Measurements from ENCODE around the gene ADCK2.
"Not testable (repeated sequence)": the region's sequence is repeated elsewhere in the genome, so short reads cannot be mapped to it uniquely, and the experiment has no call there.

Gene ADCK2

GRCh38 chr7:140672382-140673062 lies at the start of gene ADCK2:
ADCK2 (plus strand) TSS chr7:140672945; CDS start chr7:140673331, 386 bp downstream.
- Histone ChIP-seq H3K27ac (ENCODE audit: low read depth, low read length) (peak within 1 kb of the TSS; percentile 69), H3K9ac (ENCODE audit: low read length) (peak within 1 kb of the TSS; percentile 61), H3K4me1 (ENCODE audit: control insufficient read depth, insufficient read depth, low read length) (peaks cover 10% of the 10 kb centered on the region), H3K27me3 (ENCODE audit: control insufficient read depth, insufficient read depth, low read length) (no peaks in the 10 kb centered on the region), H3K36me3 (ENCODE audit: control insufficient read depth, insufficient read depth, low read length) (no peaks in the 10 kb centered on the region), H3K4me3 (ENCODE audit: low read length) (peak within 1 kb of the TSS; percentile 79)

GRCh38 chr7:140623980-140624379 lies 48.8 kb upstream of the ADCK2 start:
- H3K4me1 ChIP-seq (ENCODE audit: control insufficient read depth, insufficient read depth, low read length) = peaks cover 18% of the 10 kb centered on the region
- H3K9ac ChIP-seq (ENCODE audit: low read length) = no peak overlapping the region
- no peak overlapping the region for H3K4me3 ChIP-seq (ENCODE audit: low read length)
- no peaks in the 10 kb centered on the region for H3K36me3 ChIP-seq (ENCODE audit: control insufficient read depth, insufficient read depth, low read length)
- no peaks in the 10 kb centered on the region for H3K27me3 ChIP-seq (ENCODE audit: control insufficient read depth, insufficient read depth, low read length)
- peak overlapping the region; percentile 55 for H3K27ac ChIP-seq (ENCODE audit: low read depth, low read length)

GRCh38 chr7:140624392-140625191 lies 48.2 kb upstream of the ADCK2 start:
- H3K36me3 ChIP-seq (ENCODE audit: control insufficient read depth, insufficient read depth, low read length) = no peaks in the 10 kb centered on the region
- H3K9ac ChIP-seq (ENCODE audit: low read length) = no peak overlapping the region
- no peak overlapping the region for H3K4me3 ChIP-seq (ENCODE audit: low read length)
- peaks cover 18% of the 10 kb centered on the region for H3K4me1 ChIP-seq (ENCODE audit: control insufficient read depth, insufficient read depth, low read length)
- H3K27me3 ChIP-seq (ENCODE audit: control insufficient read depth, insufficient read depth, low read length) = no peaks in the 10 kb centered on the region
- peak overlapping the region; percentile 55 for H3K27ac ChIP-seq (ENCODE audit: low read depth, low read length)

- H3K36me3 ChIP-seq (ENCODE audit: control insufficient read depth, insufficient read depth, low read length); H3K27ac ChIP-seq (ENCODE audit: low read depth, low read length); H3K27me3 ChIP-seq (ENCODE audit: control insufficient read depth, insufficient read depth, low read length); H3K4me3 ChIP-seq (ENCODE audit: low read length); H3K9ac ChIP-seq (ENCODE audit: low read length): not testable (repeated sequence)
- peaks cover 18% of the 10 kb centered on the region for H3K4me1 ChIP-seq (ENCODE audit: control insufficient read depth, insufficient read depth, low read length)
Observed at GRCh38 chr7:140625192-140625558, 47.6 kb upstream of the ADCK2 start.

- peaks cover 18% of the 10 kb centered on the region for H3K4me1 ChIP-seq (ENCODE audit: control insufficient read depth, insufficient read depth, low read length)
- no peak overlapping the region for H3K9ac ChIP-seq (ENCODE audit: low read length)
- no peaks in the 10 kb centered on the region for H3K36me3 ChIP-seq (ENCODE audit: control insufficient read depth, insufficient read depth, low read length)
- H3K4me3 ChIP-seq (ENCODE audit: low read length) = no peak overlapping the region
- H3K27me3 ChIP-seq (ENCODE audit: control insufficient read depth, insufficient read depth, low read length) = no peaks in the 10 kb centered on the region
- peak overlapping the region; percentile 72 for H3K27ac ChIP-seq (ENCODE audit: low read depth, low read length)
Observed at GRCh38 chr7:140625908-140626868, 46.6 kb upstream of the ADCK2 start.

GRCh38 chr7:140631021-140631420 lies 41.7 kb upstream of the ADCK2 start:
- Histone ChIP-seq H3K36me3 (ENCODE audit: control insufficient read depth, insufficient read depth, low read length) (no peaks in the 10 kb centered on the region), H3K9ac (ENCODE audit: low read length) (no peak overlapping the region), H3K4me1 (ENCODE audit: control insufficient read depth, insufficient read depth, low read length) (peaks cover 9% of the 10 kb centered on the region), H3K27ac (ENCODE audit: low read depth, low read length) (no peak overlapping the region), H3K4me3 (ENCODE audit: low read length) (no peak overlapping the region), H3K27me3 (ENCODE audit: control insufficient read depth, insufficient read depth, low read length) (no peaks in the 10 kb centered on the region)

- Histone ChIP-seq H3K9ac (ENCODE audit: low read length) (no peak overlapping the region), H3K4me3 (ENCODE audit: low read length) (no peak overlapping the region), H3K27ac (ENCODE audit: low read depth, low read length) (no peak overlapping the region), H3K27me3 (ENCODE audit: control insufficient read depth, insufficient read depth, low read length) (no peaks in the 10 kb centered on the region), H3K4me1 (ENCODE audit: control insufficient read depth, insufficient read depth, low read length) (peaks cover 5% of the 10 kb centered on the region), H3K36me3 (ENCODE audit: control insufficient read depth, insufficient read depth, low read length) (no peaks in the 10 kb centered on the region)
Observed at GRCh38 chr7:140631602-140632001, 41.1 kb upstream of the ADCK2 start.

- Histone ChIP-seq H3K36me3 (ENCODE audit: control insufficient read depth, insufficient read depth, low read length) (no peaks in the 10 kb centered on the region), H3K27me3 (ENCODE audit: control insufficient read depth, insufficient read depth, low read length) (peaks cover 5% of the 10 kb centered on the region), H3K27ac (ENCODE audit: low read depth, low read length) (no peak overlapping the region), H3K4me1 (ENCODE audit: control insufficient read depth, insufficient read depth, low read length) (peaks cover 12% of the 10 kb centered on the region), H3K9ac (ENCODE audit: low read length) (no peak overlapping the region), H3K4me3 (ENCODE audit: low read length) (no peak overlapping the region)
Observed at GRCh38 chr7:140635345-140635744, 37.4 kb upstream of the ADCK2 start.

GRCh38 chr7:140635816-140636215 lies 36.9 kb upstream of the ADCK2 start:
- no peaks in the 10 kb centered on the region for H3K36me3 ChIP-seq (ENCODE audit: control insufficient read depth, insufficient read depth, low read length)
- no peak overlapping the region for H3K27ac ChIP-seq (ENCODE audit: low read depth, low read length)
- peaks cover 5% of the 10 kb centered on the region for H3K27me3 ChIP-seq (ENCODE audit: control insufficient read depth, insufficient read depth, low read length)
- H3K4me3 ChIP-seq (ENCODE audit: low read length) = no peak overlapping the region
- no peak overlapping the region for H3K9ac ChIP-seq (ENCODE audit: low read length)
- peaks cover 12% of the 10 kb centered on the region for H3K4me1 ChIP-seq (ENCODE audit: control insufficient read depth, insufficient read depth, low read length)

- Histone ChIP-seq H3K36me3 (ENCODE audit: control insufficient read depth, insufficient read depth, low read length) (no peaks in the 10 kb centered on the region), H3K9ac (ENCODE audit: low read length) (no peak overlapping the region), H3K4me1 (ENCODE audit: control insufficient read depth, insufficient read depth, low read length) (peaks cover 12% of the 10 kb centered on the region), H3K27me3 (ENCODE audit: control insufficient read depth, insufficient read depth, low read length) (peaks cover 8% of the 10 kb centered on the region), H3K4me3 (ENCODE audit: low read length) (no peak overlapping the region), H3K27ac (ENCODE audit: low read depth, low read length) (peak overlapping the region; percentile 31)
Observed at GRCh38 chr7:140637400-140637799, 35.3 kb upstream of the ADCK2 start.

- no peak overlapping the region for H3K4me3 ChIP-seq (ENCODE audit: low read length)
- H3K27ac ChIP-seq (ENCODE audit: low read depth, low read length) = peak overlapping the region; percentile 70
- H3K9ac ChIP-seq (ENCODE audit: low read length) = no peak overlapping the region
- no peaks in the 10 kb centered on the region for H3K36me3 ChIP-seq (ENCODE audit: control insufficient read depth, insufficient read depth, low read length)
- peaks cover 12% of the 10 kb centered on the region for H3K4me1 ChIP-seq (ENCODE audit: control insufficient read depth, insufficient read depth, low read length)
- peaks cover 8% of the 10 kb centered on the region for H3K27me3 ChIP-seq (ENCODE audit: control insufficient read depth, insufficient read depth, low read length)
Observed at GRCh38 chr7:140638173-140638791, 34.5 kb upstream of the ADCK2 start.

All from rectal smooth muscle tissue (tissue), 1 donor.